ENCODE measurements around the gene FOXQ1. TPM values are rescaled to one million over a fixed set of nuclear protein-coding genes. Genes with fewer than 3 reads are reported as not detected.
A peak's percentile ranks its signal among the peaks of the same experiment; 100 is the strongest.
"Not testable (repeated sequence)": the region's sequence is repeated elsewhere in the genome, so short reads cannot be mapped to it uniquely, and the experiment has no call there.

Gene FOXQ1
- total RNA-seq, 4 donors from 2014 or later: 1.6 TPM; not detected in 3

GRCh38 chr6:1347161-1347560, 35.3 kb downstream of the FOXQ1 start:
- no peak overlapping the region for H3K4me3 ChIP-seq

DNA sequence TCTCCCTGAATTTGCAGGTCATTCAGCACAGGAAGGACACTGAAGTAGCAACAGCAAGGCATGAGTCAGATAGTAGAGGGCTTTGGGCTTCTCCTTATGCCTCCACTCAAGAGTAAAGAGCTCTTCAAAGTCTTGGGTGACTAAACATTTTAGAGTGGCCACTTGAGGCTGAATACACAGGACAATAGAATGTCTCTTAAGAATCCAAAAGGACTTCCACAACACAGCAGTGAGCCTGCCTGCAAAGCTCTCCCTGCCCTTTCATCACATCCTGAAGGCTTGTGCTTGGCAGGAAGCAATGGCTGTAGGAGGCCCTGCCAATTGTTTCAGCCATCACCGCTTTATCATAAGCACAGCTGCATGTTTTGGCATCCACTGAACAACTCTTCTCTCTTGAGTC, 36.8 kb downstream of the FOXQ1 start:
- DNase-seq: peak; percentile 16
- no peaks in the 10 kb centered on the region for H3K36me3 ChIP-seq
- 62 to 69% methylated on average over 1 of the region's 1 CpG for WGBS, 2 donors (ENCODE audit: low coverage in 1 of 2)

More at GRCh38 chr6:1347161-1347560, 35.3 kb downstream of the FOXQ1 start:
- TF ChIP-seq EP300 (IDR thresholded peaks at IDR 0.05; ENCODE audit: low read depth) (no peak), CTCF (IDR thresholded peaks at IDR 0.05) (no peak), POLR2AphosphoS5 (IDR thresholded peaks at IDR 0.05) (no peak), POLR2A (IDR thresholded peaks at IDR 0.05) (no peak)
- no peak for DNase-seq
- WGBS, 2 donors (ENCODE audit: low coverage in 1 of 2): 77% methylated on average over 3 of the region's 3 CpGs
- Histone ChIP-seq H3K27me3 (peaks cover 46% of the 10 kb centered on the region), H3K9me3 (peaks cover 15 to 16% of the 10 kb centered on the region in 2 donors), H3K36me3 (no peaks in the 10 kb centered on the region), H3K27ac (no peak overlapping the region), H3K4me1 (peaks cover 0 to 4% (median 0%) of the 10 kb centered on the region in 4 donors)
- in situ Hi-C loops (cut with MboI; ENCODE audit: low pct_ligation_motif_present in 1 of 4, low pct_unique_long_range_greater_than_20kb in 1 of 4, low sequenced_read_pairs in 3 of 4) (loop anchor here in 2 of 4 donors (25.0 kb wide), 2 partner anchors 435 to 560 kb away; no protein-coding TSS in a partner anchor), intact Hi-C loops (cut with DNase I; ENCODE audit: low total_unique reads) (no loop called here)

GRCh38 chr6:1349655-1350054, 37.8 kb downstream of the FOXQ1 start:
- Histone ChIP-seq H3K36me3 (no peaks in the 10 kb centered on the region), H3K27ac (no peak overlapping the region), H3K9me3 (peaks cover 6 to 11% of the 10 kb centered on the region in 2 donors), H3K4me3 (no peak overlapping the region), H3K27me3 (peaks cover 32% of the 10 kb centered on the region), H3K4me1 (peaks cover 0 to 4% (median 0%) of the 10 kb centered on the region in 4 donors)
- WGBS, 2 donors (ENCODE audit: low coverage in 1 of 2): 16 to 40% methylated on average over 1 of the region's 1 CpG
- no peak for TF ChIP-seq POLR2AphosphoS5 (IDR thresholded peaks at IDR 0.05)
- no peak for DNase-seq
- intact Hi-C loops (cut with DNase I; ENCODE audit: low total_unique reads) (no loop called here), in situ Hi-C loops (cut with MboI; ENCODE audit: low pct_ligation_motif_present in 1 of 4, low pct_unique_long_range_greater_than_20kb in 1 of 4, low sequenced_read_pairs in 3 of 4) (loop anchor here in 2 of 4 donors (25.0 kb wide), 2 partner anchors 437 to 562 kb away; no protein-coding TSS in a partner anchor)

More for the DNA sequence above, 36.8 kb downstream of the FOXQ1 start:
- intact Hi-C loops (cut with DNase I; ENCODE audit: low total_unique reads) (no loop called here), in situ Hi-C loops (cut with MboI; ENCODE audit: low pct_ligation_motif_present in 1 of 4, low pct_unique_long_range_greater_than_20kb in 1 of 4, low sequenced_read_pairs in 3 of 4) (loop anchor here in 2 of 4 donors (25.0 kb wide), 2 partner anchors 436 to 561 kb away; no protein-coding TSS in a partner anchor)
- Histone ChIP-seq H3K9me3 (peaks cover 14 to 16% of the 10 kb centered on the region in 2 donors), H3K27me3 (peaks cover 39% of the 10 kb centered on the region), H3K4me3 (no peak overlapping the region), H3K27ac (no peak overlapping the region), H3K4me1 (peaks cover 0 to 4% (median 0%) of the 10 kb centered on the region in 4 donors)
- TF ChIP-seq POLR2A (IDR thresholded peaks at IDR 0.05): no peak
- no peak for TF ChIP-seq EP300 (IDR thresholded peaks at IDR 0.05; ENCODE audit: low read depth)
- peak in 1 of 3 donors; percentile 14 for TF ChIP-seq POLR2AphosphoS5 (IDR thresholded peaks at IDR 0.05)

DNA sequence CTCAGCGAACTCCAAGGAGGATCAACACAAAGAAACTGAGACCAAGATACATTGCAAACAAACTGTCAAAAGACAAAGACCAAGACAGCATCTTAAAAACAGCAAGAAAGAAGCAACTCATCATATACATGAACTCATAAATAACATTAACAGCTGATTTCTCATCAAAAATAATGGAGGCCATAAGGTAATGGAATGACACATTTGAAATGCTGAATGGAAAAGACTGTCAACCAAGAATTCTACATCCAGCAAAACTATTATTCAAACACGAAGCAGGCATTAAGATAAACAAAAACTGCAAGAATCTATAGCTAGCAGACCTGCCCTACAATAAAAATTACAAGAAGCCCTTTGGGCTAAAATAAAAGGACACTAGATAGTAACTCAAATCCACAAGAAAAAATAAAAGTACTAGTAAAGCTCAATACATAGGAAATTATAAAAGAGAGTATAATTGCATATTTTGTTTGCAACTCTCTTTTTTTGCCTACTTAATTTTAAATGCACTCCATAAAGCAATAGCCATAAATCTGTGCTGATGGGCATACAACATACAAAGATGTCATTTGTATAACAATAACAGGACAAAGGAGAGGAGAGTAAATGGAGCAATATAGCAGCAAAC, 39.6 kb downstream of the FOXQ1 start:
- in situ Hi-C loops (cut with MboI; ENCODE audit: low pct_ligation_motif_present in 1 of 4, low pct_unique_long_range_greater_than_20kb in 1 of 4, low sequenced_read_pairs in 3 of 4) (no loop called here), intact Hi-C loops (cut with DNase I; ENCODE audit: low total_unique reads) (no loop called here)
- peaks cover 19% of the 10 kb centered on the region for H3K27me3 ChIP-seq
- H3K36me3 ChIP-seq: no peaks in the 10 kb centered on the region
- H3K4me3 ChIP-seq: no peak overlapping the region
- peaks cover 6 to 11% of the 10 kb centered on the region in 2 donors for H3K9me3 ChIP-seq
- 81 to 91% methylated on average over 1 to 2 of the region's 2 CpGs for WGBS, 2 donors (ENCODE audit: low coverage in 1 of 2)
- H3K4me1 ChIP-seq: peaks cover 0 to 4% (median 0%) of the 10 kb centered on the region in 4 donors
- H3K27ac ChIP-seq: no peak overlapping the region
- no peak for DNase-seq
- no peak for TF ChIP-seq EP300 (IDR thresholded peaks at IDR 0.05; ENCODE audit: low read depth)

- in situ Hi-C loops (cut with MboI; ENCODE audit: low pct_ligation_motif_present in 1 of 4, low pct_unique_long_range_greater_than_20kb in 1 of 4, low sequenced_read_pairs in 3 of 4); intact Hi-C loops (cut with DNase I; ENCODE audit: low total_unique reads); H3K36me3 ChIP-seq: not testable (repeated sequence)
Observed at GRCh38 chr6:1355068-1355467, 43.2 kb downstream of the FOXQ1 start.

GRCh38 chr6:1361717-1362116, 49.8 kb downstream of the FOXQ1 start:
- H3K36me3 ChIP-seq; DNase-seq; H3K9me3 ChIP-seq; H3K4me3 ChIP-seq; H3K27ac ChIP-seq; intact Hi-C loops (cut with DNase I; ENCODE audit: low total_unique reads); H3K4me1 ChIP-seq; in situ Hi-C loops (cut with MboI; ENCODE audit: low pct_ligation_motif_present in 1 of 4, low pct_unique_long_range_greater_than_20kb in 1 of 4, low sequenced_read_pairs in 3 of 4): not testable (repeated sequence)
- 84 to 100% methylated on average over 1 to 4 of the region's 4 CpGs for WGBS, 2 donors (ENCODE audit: low coverage in 1 of 2)
- H3K27me3 ChIP-seq: peaks cover 17% of the 10 kb centered on the region

More at GRCh38 chr6:1355068-1355467, 43.2 kb downstream of the FOXQ1 start:
- H3K4me1 ChIP-seq, H3K4me3 ChIP-seq, DNase-seq, H3K27ac ChIP-seq: not testable (repeated sequence)
- Histone ChIP-seq H3K27me3 (peaks cover 15% of the 10 kb centered on the region), H3K9me3 (peaks cover 6 to 11% of the 10 kb centered on the region in 2 donors)

All from transverse colon (tissue), 4 donors.